Neuronal stem cell (in vitro differentiated cells): ENCODE results near the gene EFNB2.

Experiments
- DNase-seq: peaks from one replicate; pipeline ENCODE4 v3.0.0-alpha.2; 2013; ENCODE audit warnings: low spot score
- H2AFZ ChIP-seq: one replicate; pipeline ENCODE4 v1.6.1; 2013; ENCODE audit warnings: mild to moderate bottlenecking, low read length, inconsistent platforms
- H2AK5ac ChIP-seq: 2 replicates; pipeline ENCODE4 v1.6.1; 2013; ENCODE audit warnings: low read depth, mild to moderate bottlenecking, inconsistent platforms, low read length, moderate library complexity, mixed read lengths
- H2BK120ac ChIP-seq: 2 replicates; pipeline ENCODE4 v1.6.1; 2013; ENCODE audit warnings: low read depth, mild to moderate bottlenecking, inconsistent platforms, low read length, moderate library complexity, mixed read lengths
- H2BK12ac ChIP-seq: one replicate; pipeline ENCODE4 v1.6.1; 2013; ENCODE audit warnings: low read length, inconsistent platforms
- H2BK15ac ChIP-seq: 2 replicates; pipeline ENCODE4 v1.6.1; 2013; ENCODE audit warnings: mild to moderate bottlenecking, low read length, inconsistent platforms, mixed read lengths
- H2BK5ac ChIP-seq: one replicate; pipeline ENCODE4 v1.6.1; 2013; ENCODE audit warnings: inconsistent platforms, mild to moderate bottlenecking, low read length, moderate library complexity
- H3K14ac ChIP-seq: one replicate; pipeline ENCODE4 v1.6.1; 2013; ENCODE audit warnings: low read length, inconsistent platforms
- H3K18ac ChIP-seq: 2 replicates; pipeline ENCODE4 v1.6.1; 2013; ENCODE audit warnings: low read length, inconsistent platforms
- H3K23ac ChIP-seq: 2 replicates; pipeline ENCODE4 v1.6.1; 2013; ENCODE audit warnings: low read depth, mild to moderate bottlenecking, mixed read lengths, low read length, inconsistent platforms; ENCODE audit not compliant: poor library complexity
- H3K27ac ChIP-seq: replicated peaks from 3 replicates; pipeline ENCODE4 v1.5.1; 2013; ENCODE audit warnings: low read length, inconsistent platforms
- H3K27me3 ChIP-seq, 3 experiments: 2 replicates each; pipeline ENCODE4 v1.6.1; 2013; ENCODE audit warnings: low read length in 3 of 3, mild to moderate bottlenecking in 2 of 3, inconsistent platforms in 1 of 3, low read depth in 1 of 3, mixed read lengths in 1 of 3, moderate library complexity in 1 of 3; ENCODE audit not compliant: control insufficient read depth in 3 of 3, insufficient read depth in 3 of 3
- H3K36me3 ChIP-seq, 2 donors: replicated peaks in 1 of 2; 2 replicates each; pipeline ENCODE4 v1.6.1; 2013; ENCODE audit warnings: low read length in 2 of 2; ENCODE audit not compliant: control insufficient read depth in 2 of 2, insufficient read depth in 2 of 2
- H3K4ac ChIP-seq: 2 replicates; pipeline ENCODE4 v1.6.1; 2013; ENCODE audit warnings: inconsistent platforms, mild to moderate bottlenecking, low read length, moderate library complexity
- H3K4me1 ChIP-seq, 2 donors: 1 replicate in 1 of 2; 2 replicates in 1 of 2; pipeline ENCODE4 v1.6.1; 2013; ENCODE audit warnings: low read length in 2 of 2, low read depth in 1 of 2; ENCODE audit not compliant: control insufficient read depth in 2 of 2, insufficient read depth in 1 of 2
- H3K4me2 ChIP-seq: one replicate; pipeline ENCODE4 v1.6.1; 2013; ENCODE audit warnings: mild to moderate bottlenecking, low read length, inconsistent platforms; ENCODE audit not compliant: insufficient read depth, poor library complexity, severe bottlenecking
- H3K4me3 ChIP-seq, 2 donors: 2 replicates each; pipeline ENCODE4 v1.5.1; 2013; ENCODE audit warnings: low read length in 2 of 2, mild to moderate bottlenecking in 2 of 2, inconsistent platforms in 1 of 2, moderate library complexity in 1 of 2
- H3K79me1 ChIP-seq: one replicate; pipeline ENCODE4 v1.6.1; 2013; ENCODE audit warnings: low read depth, mild to moderate bottlenecking, inconsistent platforms, low read length, moderate library complexity
- H3K9ac ChIP-seq: one replicate; pipeline ENCODE4 v1.6.1; 2013; ENCODE audit warnings: mild to moderate bottlenecking, low read depth, low read length, inconsistent platforms; ENCODE audit not compliant: poor library complexity
- H3K9me3 ChIP-seq, 2 donors: replicated peaks in 1 of 2; 2 replicates each; pipeline versions ENCODE3 to v1.6.1; 2013; ENCODE audit warnings: low read length in 2 of 2, mild to moderate bottlenecking in 2 of 2, inconsistent platforms in 1 of 2, low read depth in 1 of 2, mixed read lengths in 1 of 2, moderate library complexity in 1 of 2; ENCODE audit not compliant: control insufficient read depth in 2 of 2, insufficient read depth in 1 of 2
- H4K8ac ChIP-seq: one replicate; pipeline ENCODE4 v1.6.1; 2013; ENCODE audit warnings: low read depth, mild to moderate bottlenecking, inconsistent platforms, low read length, moderate library complexity
- H4K91ac ChIP-seq: one replicate; pipeline ENCODE4 v1.6.1; 2013; ENCODE audit warnings: low read length, low read depth, mild to moderate bottlenecking, inconsistent platforms; ENCODE audit not compliant: poor library complexity
- WGBS, 2 donors: extraction: QIAGEN DNeasy Blood & Tissue Kit; methylation state at CpG; one replicate each; pipeline ENCODE4 v1.1.7; 2013; ENCODE audit warnings: missing lambda C conversion rate in 2 of 2, mixed read lengths in 1 of 2; ENCODE audit not compliant: insufficient read length in 2 of 2, insufficient replicate concordance in 1 of 2; ENCODE audit errors: extremely low coverage in 2 of 2; 5-methylcytosine and 5-hydroxymethylcytosine counted together

Gene EFNB2

DNA sequence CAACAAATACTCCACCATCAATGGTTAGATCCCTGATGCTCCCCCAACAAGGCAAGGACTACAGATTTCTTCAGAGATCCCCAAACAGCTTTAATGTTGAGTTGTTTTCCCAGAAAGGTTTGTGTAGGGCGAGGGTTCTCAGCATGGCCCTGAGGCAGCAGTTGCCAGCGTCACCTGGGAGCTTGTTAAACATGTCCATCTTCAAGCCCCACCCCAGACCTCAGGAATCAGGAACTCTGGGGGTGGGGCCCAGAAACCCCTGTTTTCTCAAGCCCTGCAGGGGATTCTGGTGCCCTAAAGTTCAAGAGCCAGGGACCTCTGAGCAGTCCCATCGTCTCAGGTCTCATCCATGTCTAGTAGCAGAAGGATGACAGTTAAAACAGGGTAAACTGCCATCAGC is 9.6 kb downstream of the EFNB2 start:
- Histone ChIP-seq H4K8ac (no peak overlapping the region), H3K36me3 (peaks cover 2 to 81% of the 10 kb centered on the region in 2 donors), H2AK5ac (no peak overlapping the region), H2BK12ac (no peak overlapping the region), H4K91ac (no peak overlapping the region), H3K4ac (no peak overlapping the region), H3K9ac (no peak overlapping the region), H3K4me3 (no peak overlapping the region), H3K18ac (no peak overlapping the region), H3K14ac (no peak overlapping the region), H2BK120ac (no peak overlapping the region), H3K23ac (no peak overlapping the region), H3K9me3 (no peaks in the 10 kb centered on the region), H3K27me3 (no peaks in the 10 kb centered on the region), H3K27ac (no peak overlapping the region), H3K4me1 (peaks cover 23 to 49% of the 10 kb centered on the region in 2 donors), H3K79me1 (no peaks in the 10 kb centered on the region), H2BK5ac (no peak overlapping the region), H2BK15ac (no peak overlapping the region), H3K4me2 (no peak overlapping the region), H2AFZ (no peak overlapping the region)
- no peak for DNase-seq
- no CpG with 5 or more reads among the region's 3 CpGs for WGBS, 2 donors

DNA sequence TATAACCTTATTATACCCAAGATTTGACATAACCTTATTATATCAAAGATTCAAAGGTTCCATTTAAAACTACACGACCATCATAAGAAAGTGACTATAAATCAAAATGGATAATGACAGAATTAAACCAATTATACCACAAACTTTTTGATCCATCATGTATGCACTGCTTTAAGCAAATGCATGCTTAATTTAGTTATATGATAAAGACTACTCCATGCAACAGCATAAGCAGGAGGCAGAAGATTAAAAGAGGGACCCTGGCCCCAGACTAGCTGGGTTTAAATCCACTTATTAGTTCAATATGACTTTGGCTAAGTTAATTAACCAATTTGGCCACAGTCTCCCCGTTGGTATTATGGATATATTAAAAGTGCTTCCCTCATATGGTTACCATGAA is 11.4 kb downstream of the EFNB2 start:
- no peaks in the 10 kb centered on the region for H3K79me1 ChIP-seq

DNA sequence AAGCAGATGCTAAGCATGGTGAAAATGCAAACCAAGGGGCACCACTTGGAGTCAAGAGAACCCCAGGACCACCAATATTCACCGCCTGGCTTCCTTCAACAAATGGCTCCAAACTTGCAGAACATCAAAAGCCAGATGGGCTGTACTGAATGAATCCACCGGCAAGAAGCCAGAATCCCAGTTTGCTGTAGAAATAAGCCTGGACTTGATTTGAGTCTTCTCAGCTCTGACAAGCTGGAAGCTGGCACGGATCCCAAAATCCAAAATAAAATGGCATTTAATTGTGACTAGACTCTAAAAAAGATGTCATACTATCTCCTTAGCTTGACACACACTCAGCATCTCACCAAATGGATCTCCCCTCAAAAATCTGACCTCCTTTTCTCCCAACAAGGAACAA is 11.9 kb downstream of the EFNB2 start:
- Histone ChIP-seq H3K9me3 (peaks cover 0 to 2% of the 10 kb centered on the region in 2 donors), H4K91ac (no peak overlapping the region), H3K4ac (no peak overlapping the region), H2BK5ac (no peak overlapping the region), H4K8ac (no peak overlapping the region), H2AFZ (no peak overlapping the region), H3K4me1 (peaks cover 18 to 35% of the 10 kb centered on the region in 2 donors), H2BK15ac (no peak overlapping the region), H3K36me3 (peaks cover 2 to 96% of the 10 kb centered on the region in 2 donors), H3K23ac (no peak overlapping the region), H2AK5ac (no peak overlapping the region), H3K9ac (no peak overlapping the region), H3K18ac (no peak overlapping the region), H3K4me3 (no peak overlapping the region), H3K14ac (no peak overlapping the region), H3K79me1 (no peaks in the 10 kb centered on the region), H3K4me2 (no peak overlapping the region), H3K27me3 (no peaks in the 10 kb centered on the region), H2BK120ac (no peak overlapping the region), H2BK12ac (no peak overlapping the region), H3K27ac (no peak overlapping the region)
- no peak for DNase-seq
- WGBS, 2 donors: no CpG with 5 or more reads among the region's 3 CpGs

More for the DNA sequence above, 11.4 kb downstream of the EFNB2 start:
- no peak overlapping the region for H3K4me3 ChIP-seq
- no peaks in the 10 kb centered on the region for H3K27me3 ChIP-seq
- no peak overlapping the region for H4K91ac ChIP-seq
- H2BK12ac ChIP-seq: no peak overlapping the region
- H3K27ac ChIP-seq: no peak overlapping the region
- H3K23ac ChIP-seq: no peak overlapping the region
- H3K18ac ChIP-seq: no peak overlapping the region
- H4K8ac ChIP-seq: no peak overlapping the region
- H3K36me3 ChIP-seq: peaks cover 2 to 92% of the 10 kb centered on the region in 2 donors
- peaks cover 19 to 41% of the 10 kb centered on the region in 2 donors for H3K4me1 ChIP-seq
- no peak overlapping the region for H2AFZ ChIP-seq
- H2AK5ac ChIP-seq: no peak overlapping the region
- H2BK15ac ChIP-seq: no peak overlapping the region
- H3K4ac ChIP-seq: no peak overlapping the region
- no peak overlapping the region for H2BK5ac ChIP-seq
- no peaks in the 10 kb centered on the region for H3K9me3 ChIP-seq
- H2BK120ac ChIP-seq: no peak overlapping the region
- no peak overlapping the region for H3K9ac ChIP-seq
- no peak overlapping the region for H3K4me2 ChIP-seq
- no CpG with 5 or more reads among the region's 2 CpGs for WGBS, 2 donors
- DNase-seq: no peak
- no peak overlapping the region for H3K14ac ChIP-seq

DNA sequence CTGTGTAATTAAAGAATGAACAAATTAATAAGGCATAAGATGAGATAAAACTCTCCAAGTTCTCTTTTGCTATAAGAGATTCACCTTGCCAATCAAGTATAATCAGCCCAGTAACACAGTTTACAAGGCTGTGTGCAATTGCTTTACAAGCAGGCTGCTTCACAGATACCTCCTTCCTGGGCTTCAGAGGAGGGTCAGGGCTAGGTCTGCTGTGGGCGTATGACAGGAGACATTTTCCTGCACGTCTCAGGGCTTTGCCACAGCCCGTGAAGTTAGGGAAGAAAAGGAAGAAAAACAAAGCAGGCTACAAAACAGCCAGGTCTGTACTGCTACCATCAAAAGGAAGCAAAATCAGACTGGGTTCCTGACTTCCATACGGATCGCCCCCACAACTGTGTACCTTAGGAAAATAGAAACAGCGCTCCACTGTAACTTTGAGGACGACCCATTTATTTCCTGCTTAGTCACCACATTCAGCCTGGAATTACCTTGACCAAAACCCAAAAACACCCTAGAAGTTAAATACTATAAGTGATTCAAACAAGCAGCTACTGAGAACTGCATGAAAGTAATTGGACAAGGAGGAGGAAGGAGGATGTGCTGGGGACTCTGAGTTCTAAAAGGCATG is 12.4 kb downstream of the EFNB2 start:
- Histone ChIP-seq H2BK15ac (no peak overlapping the region), H3K9ac (no peak overlapping the region), H3K36me3 (peaks cover 5 to 95% of the 10 kb centered on the region in 2 donors), H3K4me1 (peaks cover 18 to 30% of the 10 kb centered on the region in 2 donors), H3K4me2 (no peak overlapping the region), H2AFZ (no peak overlapping the region), H2BK5ac (no peak overlapping the region), H3K9me3 (peaks cover 0 to 5% of the 10 kb centered on the region in 2 donors), H3K18ac (no peak overlapping the region), H2AK5ac (no peak overlapping the region), H3K79me1 (no peaks in the 10 kb centered on the region), H3K23ac (no peak overlapping the region), H4K8ac (no peak overlapping the region), H3K27me3 (no peaks in the 10 kb centered on the region), H3K4me3 (no peak overlapping the region), H3K4ac (no peak overlapping the region), H3K14ac (no peak overlapping the region), H3K27ac (no peak overlapping the region), H2BK12ac (no peak overlapping the region), H2BK120ac (no peak overlapping the region), H4K91ac (no peak overlapping the region)
- DNase-seq: no peak
- WGBS, 2 donors: no CpG with 5 or more reads among the region's 7 CpGs
